ENCODE data around the gene SLC9A8.
"Not testable (repeated sequence)": the region's sequence is repeated elsewhere in the genome, so short reads cannot be mapped to it uniquely, and the experiment has no call there.

SLC9A8 gene

GRCh38 chr20:49851991-49852390, 39.4 kb downstream of the SLC9A8 start:
- no peak for DNase-seq

- DNase-seq = no peak
These were observed 40.0 kb downstream of the SLC9A8 start for GRCh38 chr20:49852522-49853080.

- DNase-seq = no peak
These were observed 41.0 kb downstream of the SLC9A8 start for GRCh38 chr20:49853640-49854039.

GRCh38 chr20:49854190-49854875, 41.7 kb downstream of the SLC9A8 start:
- no peak for DNase-seq

GRCh38 chr20:49856904-49857303, 44.3 kb downstream of the SLC9A8 start:
- no peak for DNase-seq

- no peak for DNase-seq
These were observed 45.5 kb downstream of the SLC9A8 start for GRCh38 chr20:49858076-49858585.

GRCh38 chr20:49859011-49859410, 46.4 kb downstream of the SLC9A8 start:
- no peak for DNase-seq

- no peak for DNase-seq
These were observed 47.2 kb downstream of the SLC9A8 start for GRCh38 chr20:49859807-49860206.

- not testable (repeated sequence) for DNase-seq
These were observed 48.6 kb downstream of the SLC9A8 start for GRCh38 chr20:49861232-49861631.

GRCh38 chr20:49862607-49863200, 50.1 kb downstream of the SLC9A8 start:
- DNase-seq = no peak

- DNase-seq = no peak
These were observed 51.0 kb downstream of the SLC9A8 start for GRCh38 chr20:49863666-49864065.

- peak; percentile 36 for DNase-seq
These were observed 52.9 kb downstream of the SLC9A8 start for GRCh38 chr20:49865559-49865958.

GRCh38 chr20:49866051-49866450, 53.4 kb downstream of the SLC9A8 start:
- peak; percentile 13 for DNase-seq

GRCh38 chr20:49867453-49868215, 55.0 kb downstream of the SLC9A8 start:
- no peak for DNase-seq

- DNase-seq = no peak
These were observed 55.9 kb downstream of the SLC9A8 start for GRCh38 chr20:49868538-49868937.

- no peak for DNase-seq
These were observed 56.3 kb downstream of the SLC9A8 start for GRCh38 chr20:49868964-49869363.

GRCh38 chr20:49870261-49870660, 57.6 kb downstream of the SLC9A8 start:
- no peak for DNase-seq

GRCh38 chr20:49871391-49871948, 58.8 kb downstream of the SLC9A8 start:
- DNase-seq = no peak

GRCh38 chr20:49872056-49872455, 59.4 kb downstream of the SLC9A8 start:
- DNase-seq = no peak

- DNase-seq = no peak
These were observed 62.1 kb downstream of the SLC9A8 start for GRCh38 chr20:49874696-49875095.

- DNase-seq = no peak
These were observed 64.8 kb downstream of the SLC9A8 start for GRCh38 chr20:49877386-49877921.

GRCh38 chr20:49878977-49879376, 66.3 kb downstream of the SLC9A8 start:
- peak; percentile 7 for DNase-seq

GRCh38 chr20:49880177-49880576, 67.5 kb downstream of the SLC9A8 start:
- DNase-seq = peak; percentile 10

All from activated CD8-positive, alpha-beta memory T cell treated with anti-CD3 and anti-CD28 coated beads, Interleukin-2, amount 50 U/mL, for 48 hours (primary cell).